Liver (tissue), 3 donors: ENCODE data around the gene SUSD4.

Source experiments
- GABPA ChIP-seq, 2 donors: IDR thresholded peaks in 1 of 2; conservative IDR thresholded peaks in 1 of 2; 2 replicates each; pipeline ENCODE4 v1.6.1; 2016; ENCODE audit warnings: antibody characterized with exemption in 2 of 2, mild to moderate bottlenecking in 1 of 2, moderate library complexity in 1 of 2
- HNF4G ChIP-seq: IDR thresholded peaks from 2 replicates; pipeline ENCODE4 v1.6.1; 2016; ENCODE audit warnings: antibody characterized with exemption
- JUND ChIP-seq, 2 donors: IDR thresholded peaks; 2 replicates each; pipeline ENCODE4 v1.6.1; 2016; ENCODE audit warnings: antibody characterized with exemption in 2 of 2
- RAD21 ChIP-seq, 2 donors: IDR thresholded peaks; 2 replicates each; pipeline ENCODE4 v1.6.1; 2016; ENCODE audit warnings: antibody characterized with exemption in 2 of 2, mild to moderate bottlenecking in 2 of 2
- RXRA ChIP-seq, 2 donors: IDR thresholded peaks; 2 replicates each; pipeline ENCODE4 v1.6.1; 2017 to 2018; ENCODE audit warnings: antibody characterized with exemption in 2 of 2, mild to moderate bottlenecking in 1 of 2
- SP1 ChIP-seq: IDR thresholded peaks from 2 replicates; pipeline ENCODE4 v1.6.1; 2018; ENCODE audit warnings: antibody characterized with exemption, mild to moderate bottlenecking
- TAF1 ChIP-seq: conservative IDR thresholded peaks from 2 replicates; pipeline ENCODE4 v1.6.1; 2016; ENCODE audit warnings: antibody characterized with exemption, mild to moderate bottlenecking
- TF ChIP-seq, protein P1 (sequence below): fragments of 150-350 bp; IDR thresholded peaks from 2 replicates; pipeline ENCODE4 v1.5.1; 2017; ENCODE audit warnings: improper control_type of control experiment, low read depth, low read length; ENCODE audit not compliant: missing input control
- TF ChIP-seq, protein P2 (sequence below): IDR thresholded peaks from 2 replicates; pipeline ENCODE4 v1.6.1; 2016; ENCODE audit warnings: antibody characterized with exemption
- TF ChIP-seq, protein P3 (sequence below): IDR thresholded peaks from 2 replicates; pipeline ENCODE4 v1.6.1; 2016; ENCODE audit warnings: antibody characterized with exemption
- TF ChIP-seq, protein P4 (sequence below): IDR thresholded peaks from 2 replicates; pipeline ENCODE4 v1.6.1; 2016; ENCODE audit warnings: antibody characterized with exemption
- donor health status: healthy.
- donor health status: healthy.

DNA sequence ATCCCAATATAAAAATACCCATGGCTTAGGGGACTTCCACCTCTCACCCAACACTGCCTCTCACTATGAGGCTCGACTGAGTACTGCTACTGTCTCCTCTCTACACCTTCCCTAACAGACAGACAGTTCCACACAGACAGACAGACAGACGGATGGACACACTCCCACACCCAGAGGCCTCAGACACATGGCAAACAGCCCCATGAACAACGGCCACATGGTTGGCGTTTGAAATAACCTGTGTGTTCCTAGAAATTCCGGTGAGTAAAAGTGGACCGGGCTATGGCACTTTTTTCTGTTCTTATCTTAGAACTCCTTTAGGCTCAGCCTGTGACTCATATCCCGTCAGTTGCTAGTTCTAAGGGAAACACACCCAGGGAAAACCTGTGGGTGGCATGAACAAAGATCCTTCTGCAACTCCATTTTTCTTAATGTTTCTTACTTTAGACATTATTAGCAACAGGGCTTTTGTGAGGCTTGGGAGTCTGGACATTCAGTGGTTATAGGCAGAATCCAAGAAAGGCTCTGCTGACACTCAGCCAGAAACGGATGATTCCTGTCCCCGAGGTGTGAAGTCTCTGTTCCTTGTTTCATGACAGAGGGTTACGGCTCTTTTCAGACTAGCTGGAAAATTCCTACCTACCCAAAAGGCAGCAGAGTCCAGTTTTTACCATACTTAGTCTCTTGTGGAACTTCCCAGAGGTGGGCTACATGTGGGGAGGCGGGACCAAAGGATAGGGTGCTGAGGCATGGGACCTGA, 130.4 kb downstream of the SUSD4 start:
- TF ChIP-seq, protein P1, sequence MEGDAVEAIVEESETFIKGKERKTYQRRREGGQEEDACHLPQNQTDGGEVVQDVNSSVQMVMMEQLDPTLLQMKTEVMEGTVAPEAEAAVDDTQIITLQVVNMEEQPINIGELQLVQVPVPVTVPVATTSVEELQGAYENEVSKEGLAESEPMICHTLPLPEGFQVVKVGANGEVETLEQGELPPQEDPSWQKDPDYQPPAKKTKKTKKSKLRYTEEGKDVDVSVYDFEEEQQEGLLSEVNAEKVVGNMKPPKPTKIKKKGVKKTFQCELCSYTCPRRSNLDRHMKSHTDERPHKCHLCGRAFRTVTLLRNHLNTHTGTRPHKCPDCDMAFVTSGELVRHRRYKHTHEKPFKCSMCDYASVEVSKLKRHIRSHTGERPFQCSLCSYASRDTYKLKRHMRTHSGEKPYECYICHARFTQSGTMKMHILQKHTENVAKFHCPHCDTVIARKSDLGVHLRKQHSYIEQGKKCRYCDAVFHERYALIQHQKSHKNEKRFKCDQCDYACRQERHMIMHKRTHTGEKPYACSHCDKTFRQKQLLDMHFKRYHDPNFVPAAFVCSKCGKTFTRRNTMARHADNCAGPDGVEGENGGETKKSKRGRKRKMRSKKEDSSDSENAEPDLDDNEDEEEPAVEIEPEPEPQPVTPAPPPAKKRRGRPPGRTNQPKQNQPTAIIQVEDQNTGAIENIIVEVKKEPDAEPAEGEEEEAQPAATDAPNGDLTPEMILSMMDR: no peak
- TF ChIP-seq, protein P2, sequence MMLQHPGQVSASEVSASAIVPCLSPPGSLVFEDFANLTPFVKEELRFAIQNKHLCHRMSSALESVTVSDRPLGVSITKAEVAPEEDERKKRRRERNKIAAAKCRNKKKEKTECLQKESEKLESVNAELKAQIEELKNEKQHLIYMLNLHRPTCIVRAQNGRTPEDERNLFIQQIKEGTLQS: no peak
- TF ChIP-seq RAD21 (IDR thresholded peaks at IDR 0.05) (no peak), JUND (IDR thresholded peaks at IDR 0.05) (peak in 1 of 2 donors; percentile 36), GABPA (IDR thresholded peaks at IDR 0.05 in 1 of 2, conservative IDR thresholded peaks at IDR 0.05 in 1 of 2) (no peak), TAF1 (no peak), HNF4G (no peak), SP1 (no peak), RXRA (IDR thresholded peaks at IDR 0.05) (no peak)
- TF ChIP-seq, protein P3, sequence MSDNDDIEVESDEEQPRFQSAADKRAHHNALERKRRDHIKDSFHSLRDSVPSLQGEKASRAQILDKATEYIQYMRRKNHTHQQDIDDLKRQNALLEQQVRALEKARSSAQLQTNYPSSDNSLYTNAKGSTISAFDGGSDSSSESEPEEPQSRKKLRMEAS: no peak
- TF ChIP-seq, protein P4, sequence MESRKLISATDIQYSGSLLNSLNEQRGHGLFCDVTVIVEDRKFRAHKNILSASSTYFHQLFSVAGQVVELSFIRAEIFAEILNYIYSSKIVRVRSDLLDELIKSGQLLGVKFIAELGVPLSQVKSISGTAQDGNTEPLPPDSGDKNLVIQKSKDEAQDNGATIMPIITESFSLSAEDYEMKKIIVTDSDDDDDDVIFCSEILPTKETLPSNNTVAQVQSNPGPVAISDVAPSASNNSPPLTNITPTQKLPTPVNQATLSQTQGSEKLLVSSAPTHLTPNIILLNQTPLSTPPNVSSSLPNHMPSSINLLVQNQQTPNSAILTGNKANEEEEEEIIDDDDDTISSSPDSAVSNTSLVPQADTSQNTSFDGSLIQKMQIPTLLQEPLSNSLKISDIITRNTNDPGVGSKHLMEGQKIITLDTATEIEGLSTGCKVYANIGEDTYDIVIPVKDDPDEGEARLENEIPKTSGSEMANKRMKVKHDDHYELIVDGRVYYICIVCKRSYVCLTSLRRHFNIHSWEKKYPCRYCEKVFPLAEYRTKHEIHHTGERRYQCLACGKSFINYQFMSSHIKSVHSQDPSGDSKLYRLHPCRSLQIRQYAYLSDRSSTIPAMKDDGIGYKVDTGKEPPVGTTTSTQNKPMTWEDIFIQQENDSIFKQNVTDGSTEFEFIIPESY: no peak
